GM23338 (cell line): ENCODE results near the gene NRGN. TPM values are rescaled to one million over a fixed set of nuclear protein-coding genes. Genes with fewer than 3 reads are reported as not detected.

Experiments
- ATAC-seq: fragments of 200-7000 bp; cut with Tn5 transposase; 3 replicates; pipeline ENCODE4 v1.9.1; 2020
- DNase-seq: peaks from one replicate; pipeline ENCODE4 v3.0.0-alpha.2; 2015; ENCODE audit warnings: low spot score
- H2AFZ ChIP-seq: fragments of 200-600 bp; sonication (generic); 2 replicates; pipeline ENCODE4 v1.8.0; 2016; ENCODE audit warnings: antibody characterized with exemption, mild to moderate bottlenecking, moderate library complexity
- H3F3A ChIP-seq: fragments of 200-600 bp; sonication (generic); replicated peaks from 2 replicates; pipeline ENCODE4 v1.8.0; 2017; ENCODE audit warnings: antibody characterized with exemption, mixed run types, low read depth
- H3K27ac ChIP-seq: fragments of 200-600 bp; sonication (generic); 2 replicates; pipeline ENCODE4 v1.6.1; 2016; ENCODE audit warnings: low read depth
- H3K27me3 ChIP-seq: fragments of 200-600 bp; sonication (generic); 2 replicates; pipeline ENCODE4 v1.8.0; 2016; ENCODE audit warnings: mild to moderate bottlenecking, mixed run types, moderate library complexity; ENCODE audit not compliant: insufficient read depth
- H3K36me3 ChIP-seq: fragments of 200-600 bp; sonication (generic); 2 replicates; pipeline ENCODE4 v1.8.0; 2016; ENCODE audit warnings: mild to moderate bottlenecking; ENCODE audit not compliant: insufficient read depth
- H3K4me1 ChIP-seq: fragments of 200-600 bp; sonication (generic); 2 replicates; pipeline ENCODE4 v1.8.0; 2016; ENCODE audit warnings: mild to moderate bottlenecking, moderate library complexity; ENCODE audit not compliant: insufficient read depth
- H3K4me2 ChIP-seq: fragments of 200-600 bp; sonication (generic); 2 replicates; pipeline ENCODE4 v1.7.1; 2017; ENCODE audit warnings: mixed run types
- H3K4me3 ChIP-seq: fragments of 200-600 bp; sonication (generic); 2 replicates; pipeline ENCODE4 v1.6.1; 2016; ENCODE audit warnings: mixed run types
- H3K79me2 ChIP-seq: fragments of 200-600 bp; sonication (generic); replicated peaks from 2 replicates; pipeline ENCODE4 v1.8.0; 2017; ENCODE audit warnings: mild to moderate bottlenecking; ENCODE audit not compliant: insufficient read depth
- H3K9me2 ChIP-seq: fragments of 200-600 bp; sonication (generic); 2 replicates; pipeline ENCODE4 v1.8.0; 2017; ENCODE audit not compliant: insufficient read depth
- H4K20me1 ChIP-seq: fragments of 200-600 bp; sonication (generic); replicated peaks from 2 replicates; pipeline ENCODE4 v1.8.0; 2017; ENCODE audit warnings: mild to moderate bottlenecking; ENCODE audit not compliant: insufficient read depth
- H3K27ac Mint-ChIP-seq: 2 replicates; pipeline ENCODE4 v1.8.0; 2020; ENCODE audit warnings: inconsistent platforms, mild to moderate bottlenecking, moderate library complexity, mixed read lengths
- H3K27me3 Mint-ChIP-seq: 3 replicates; pipeline ENCODE4 v1.8.0; 2022; ENCODE audit warnings: low read depth, mild to moderate bottlenecking, moderate library complexity, mixed read lengths, inconsistent platforms; ENCODE audit not compliant: insufficient read depth, poor library complexity
- H3K36me3 Mint-ChIP-seq: 3 replicates; pipeline ENCODE4 v1.8.0; 2021; ENCODE audit warnings: low read depth, mild to moderate bottlenecking, inconsistent platforms, moderate library complexity, mixed read lengths
- H3K4me1 Mint-ChIP-seq: 3 replicates; pipeline ENCODE4 v1.8.0; 2020; ENCODE audit warnings: mild to moderate bottlenecking, inconsistent platforms, mixed read lengths
- H3K4me3 Mint-ChIP-seq: 3 replicates; pipeline ENCODE4 v1.8.0; 2021; ENCODE audit warnings: moderate library complexity, mild to moderate bottlenecking, inconsistent platforms, mixed read lengths
- H3K9me3 Mint-ChIP-seq: 3 replicates; pipeline ENCODE4 v1.8.0; 2020; ENCODE audit warnings: moderate library complexity, mild to moderate bottlenecking, inconsistent platforms, mixed read lengths
- CREB1 ChIP-seq: fragments of 250-450 bp; sonication (Bioruptor Pico); IDR thresholded peaks from 2 replicates; pipeline ENCODE4 v1.5.0; 2020; ENCODE audit warnings: low read depth, mild to moderate bottlenecking, moderate library complexity
- EZH2 ChIP-seq: fragments of 200-600 bp; sonication (generic); IDR thresholded peaks from one replicate; pipeline ENCODE4 v1.8.0; 2017; ENCODE audit warnings: antibody characterized with exemption, mild to moderate bottlenecking, low read depth; ENCODE audit not compliant: unreplicated experiment
- EZH2phosphoT487 ChIP-seq: fragments of 200-600 bp; sonication (generic); IDR thresholded peaks from one replicate; pipeline ENCODE4 v1.8.1; 2018; ENCODE audit warnings: antibody characterized with exemption; ENCODE audit not compliant: unreplicated experiment
- JUNB ChIP-seq: IDR thresholded peaks from one replicate; pipeline ENCODE4 v1.6.1; 2016; ENCODE audit warnings: antibody characterized with exemption; ENCODE audit not compliant: unreplicated experiment
- NANOG ChIP-seq: IDR thresholded peaks from 2 replicates; pipeline ENCODE4 v1.6.1; 2016; ENCODE audit warnings: antibody characterized with exemption, borderline replicate concordance
- POLR2AphosphoS5 ChIP-seq: IDR thresholded peaks from 2 replicates; pipeline ENCODE4 v1.6.1; 2016; ENCODE audit warnings: antibody characterized with exemption, low read depth
- STAT1 ChIP-seq: IDR thresholded peaks from one replicate; pipeline ENCODE4 v1.6.1; 2016; ENCODE audit warnings: antibody characterized with exemption; ENCODE audit not compliant: unreplicated experiment
- ZNF114 ChIP-seq: fragments of 250-450 bp; sonication (Bioruptor Pico); IDR thresholded peaks from 2 replicates; pipeline ENCODE4 v1.5.0; 2020; ENCODE audit warnings: mild to moderate bottlenecking, moderate library complexity
- ZNF331 ChIP-seq: fragments of 250-450 bp; sonication (Bioruptor Pico); IDR thresholded peaks from 2 replicates; pipeline ENCODE4 v1.5.0; 2020; ENCODE audit warnings: low read depth, mild to moderate bottlenecking, moderate library complexity
- polyA plus RNA-seq: library from polyadenylated mRNA; unstranded; fragments of >200 nt; fragmentation: Nextera tagmentation; extraction: Ambion mirVana; gene quantifications from 2 replicates; pipeline ENCODE4 v1.2.1, GENCODE V29; 2016
- total RNA-seq: library from RNA; depleted of rRNA; stranded (reverse); fragments of >200 nt; shearing (Covaris generic); gene quantifications from 2 replicates; pipeline ENCODE4 v1.2.3, GENCODE V29; 2014
- TF ChIP-seq, protein P1 (sequence below): fragments of 250-450 bp; sonication (Bioruptor Pico); IDR thresholded peaks from 2 replicates; pipeline ENCODE4 v1.5.0; 2020; ENCODE audit warnings: mild to moderate bottlenecking, moderate library complexity
- TF ChIP-seq, protein P2 (sequence below): IDR thresholded peaks from 2 replicates; pipeline ENCODE4 v1.6.1; 2016; ENCODE audit warnings: antibody characterized with exemption
- TF ChIP-seq, protein P3 (sequence below), 2 experiments: fragments of 200-600 bp in 1 of 2; sonication (generic) in 1 of 2; conservative IDR thresholded peaks; 2 replicates each; pipeline versions ENCODE4 v1.5.1 to v1.6.1; 2016 to 2017; ENCODE audit warnings: antibody characterized with exemption in 2 of 2, low read depth in 2 of 2, mild to moderate bottlenecking in 2 of 2, moderate library complexity in 1 of 2
- TF ChIP-seq, protein P4 (sequence below): IDR thresholded peaks from one replicate; pipeline ENCODE4 v1.6.1; 2018; ENCODE audit warnings: antibody characterized with exemption; ENCODE audit not compliant: unreplicated experiment

NRGN gene
- total and polyA plus RNA-seq, 2 experiments from 2014 or later: 0.24 to 0.61 TPM

DNA sequence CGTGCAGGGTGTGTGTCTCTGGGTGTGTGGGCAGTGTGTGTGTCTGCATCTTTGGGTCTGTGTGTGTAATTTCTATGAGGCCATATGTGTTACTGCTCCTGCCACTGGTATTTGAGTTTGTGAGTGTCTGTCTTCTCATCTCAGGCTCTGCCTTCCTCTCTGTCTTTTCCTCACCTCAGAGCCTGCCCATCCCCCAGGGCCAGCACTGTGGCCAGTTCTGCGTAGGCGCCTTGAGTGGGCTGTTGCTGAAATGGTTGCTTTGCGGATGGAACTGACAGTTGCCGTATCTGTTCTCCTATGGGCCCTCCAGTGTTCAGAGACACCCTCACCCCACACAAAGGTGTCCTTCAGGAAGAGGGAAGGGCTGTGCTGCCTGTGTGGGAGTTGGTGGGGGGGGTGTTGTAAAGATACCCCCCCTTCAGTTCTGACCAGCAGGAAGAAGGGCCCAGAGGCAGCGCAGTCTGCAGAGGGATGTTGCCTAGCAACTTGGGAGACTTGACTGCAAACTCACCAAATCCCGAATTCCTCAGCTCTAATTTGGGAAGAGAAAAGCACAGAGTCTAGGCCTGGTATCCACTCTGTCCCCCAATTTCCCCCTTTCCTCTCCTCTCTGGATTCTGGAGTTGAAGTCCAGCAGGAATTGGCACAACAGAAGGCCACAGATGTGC, 2.0 kb upstream of the NRGN start:
- no peak overlapping the region for H2AFZ ChIP-seq
- H3K4me3 Mint-ChIP-seq: no peak overlapping the region
- H3K4me2 ChIP-seq: no peak overlapping the region
- no peak overlapping the region for H3K4me3 ChIP-seq
- peaks cover 24% of the 10 kb centered on the region for H3K4me1 ChIP-seq
- no peaks in the 10 kb centered on the region; the same call in 2 of the 3 replicates for H3K36me3 Mint-ChIP-seq
- no peaks in the 10 kb centered on the region for H3K79me2 ChIP-seq
- H3K9me3 Mint-ChIP-seq: no peaks in the 10 kb centered on the region
- TF ChIP-seq CREB1 (no peak), ZNF331 (no peak), STAT1 (no peak), EZH2phosphoT487 (no peak), JUNB (no peak), NANOG (no peak), POLR2AphosphoS5 (no peak), ZNF114 (no peak), EZH2 (no peak)
- TF ChIP-seq, protein P1, sequence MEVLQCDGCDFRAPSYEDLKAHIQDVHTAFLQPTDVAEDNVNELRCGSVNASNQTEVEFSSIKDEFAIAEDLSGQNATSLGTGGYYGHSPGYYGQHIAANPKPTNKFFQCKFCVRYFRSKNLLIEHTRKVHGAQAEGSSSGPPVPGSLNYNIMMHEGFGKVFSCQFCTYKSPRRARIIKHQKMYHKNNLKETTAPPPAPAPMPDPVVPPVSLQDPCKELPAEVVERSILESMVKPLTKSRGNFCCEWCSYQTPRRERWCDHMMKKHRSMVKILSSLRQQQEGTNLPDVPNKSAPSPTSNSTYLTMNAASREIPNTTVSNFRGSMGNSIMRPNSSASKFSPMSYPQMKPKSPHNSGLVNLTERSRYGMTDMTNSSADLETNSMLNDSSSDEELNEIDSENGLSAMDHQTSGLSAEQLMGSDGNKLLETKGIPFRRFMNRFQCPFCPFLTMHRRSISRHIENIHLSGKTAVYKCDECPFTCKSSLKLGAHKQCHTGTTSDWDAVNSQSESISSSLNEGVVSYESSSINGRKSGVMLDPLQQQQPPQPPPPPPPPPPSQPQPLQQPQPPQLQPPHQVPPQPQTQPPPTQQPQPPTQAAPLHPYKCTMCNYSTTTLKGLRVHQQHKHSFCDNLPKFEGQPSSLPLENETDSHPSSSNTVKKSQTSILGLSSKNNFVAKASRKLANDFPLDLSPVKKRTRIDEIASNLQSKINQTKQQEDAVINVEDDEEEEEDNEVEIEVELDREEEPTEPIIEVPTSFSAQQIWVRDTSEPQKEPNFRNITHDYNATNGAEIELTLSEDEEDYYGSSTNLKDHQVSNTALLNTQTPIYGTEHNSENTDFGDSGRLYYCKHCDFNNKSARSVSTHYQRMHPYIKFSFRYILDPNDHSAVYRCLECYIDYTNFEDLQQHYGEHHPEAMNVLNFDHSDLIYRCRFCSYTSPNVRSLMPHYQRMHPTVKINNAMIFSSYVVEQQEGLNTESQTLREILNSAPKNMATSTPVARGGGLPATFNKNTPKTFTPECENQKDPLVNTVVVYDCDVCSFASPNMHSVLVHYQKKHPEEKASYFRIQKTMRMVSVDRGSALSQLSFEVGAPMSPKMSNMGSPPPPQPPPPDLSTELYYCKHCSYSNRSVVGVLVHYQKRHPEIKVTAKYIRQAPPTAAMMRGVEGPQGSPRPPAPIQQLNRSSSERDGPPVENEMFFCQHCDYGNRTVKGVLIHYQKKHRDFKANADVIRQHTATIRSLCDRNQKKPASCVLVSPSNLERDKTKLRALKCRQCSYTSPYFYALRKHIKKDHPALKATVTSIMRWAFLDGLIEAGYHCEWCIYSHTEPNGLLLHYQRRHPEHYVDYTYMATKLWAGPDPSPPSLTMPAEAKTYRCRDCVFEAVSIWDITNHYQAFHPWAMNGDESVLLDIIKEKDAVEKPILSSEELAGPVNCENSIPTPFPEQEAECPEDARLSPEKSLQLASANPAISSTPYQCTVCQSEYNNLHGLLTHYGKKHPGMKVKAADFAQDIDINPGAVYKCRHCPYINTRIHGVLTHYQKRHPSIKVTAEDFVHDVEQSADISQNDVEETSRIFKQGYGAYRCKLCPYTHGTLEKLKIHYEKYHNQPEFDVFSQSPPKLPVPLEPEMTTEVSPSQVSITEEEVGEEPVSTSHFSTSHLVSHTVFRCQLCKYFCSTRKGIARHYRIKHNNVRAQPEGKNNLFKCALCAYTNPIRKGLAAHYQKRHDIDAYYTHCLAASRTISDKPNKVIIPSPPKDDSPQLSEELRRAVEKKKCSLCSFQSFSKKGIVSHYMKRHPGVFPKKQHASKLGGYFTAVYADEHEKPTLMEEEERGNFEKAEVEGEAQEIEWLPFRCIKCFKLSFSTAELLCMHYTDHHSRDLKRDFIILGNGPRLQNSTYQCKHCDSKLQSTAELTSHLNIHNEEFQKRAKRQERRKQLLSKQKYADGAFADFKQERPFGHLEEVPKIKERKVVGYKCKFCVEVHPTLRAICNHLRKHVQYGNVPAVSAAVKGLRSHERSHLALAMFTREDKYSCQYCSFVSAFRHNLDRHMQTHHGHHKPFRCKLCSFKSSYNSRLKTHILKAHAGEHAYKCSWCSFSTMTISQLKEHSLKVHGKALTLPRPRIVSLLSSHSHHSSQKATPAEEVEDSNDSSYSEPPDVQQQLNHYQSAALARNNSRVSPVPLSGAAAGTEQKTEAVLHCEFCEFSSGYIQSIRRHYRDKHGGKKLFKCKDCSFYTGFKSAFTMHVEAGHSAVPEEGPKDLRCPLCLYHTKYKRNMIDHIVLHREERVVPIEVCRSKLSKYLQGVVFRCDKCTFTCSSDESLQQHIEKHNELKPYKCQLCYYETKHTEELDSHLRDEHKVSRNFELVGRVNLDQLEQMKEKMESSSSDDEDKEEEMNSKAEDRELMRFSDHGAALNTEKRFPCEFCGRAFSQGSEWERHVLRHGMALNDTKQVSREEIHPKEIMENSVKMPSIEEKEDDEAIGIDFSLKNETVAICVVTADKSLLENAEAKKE: no peak
- TF ChIP-seq, protein P2, sequence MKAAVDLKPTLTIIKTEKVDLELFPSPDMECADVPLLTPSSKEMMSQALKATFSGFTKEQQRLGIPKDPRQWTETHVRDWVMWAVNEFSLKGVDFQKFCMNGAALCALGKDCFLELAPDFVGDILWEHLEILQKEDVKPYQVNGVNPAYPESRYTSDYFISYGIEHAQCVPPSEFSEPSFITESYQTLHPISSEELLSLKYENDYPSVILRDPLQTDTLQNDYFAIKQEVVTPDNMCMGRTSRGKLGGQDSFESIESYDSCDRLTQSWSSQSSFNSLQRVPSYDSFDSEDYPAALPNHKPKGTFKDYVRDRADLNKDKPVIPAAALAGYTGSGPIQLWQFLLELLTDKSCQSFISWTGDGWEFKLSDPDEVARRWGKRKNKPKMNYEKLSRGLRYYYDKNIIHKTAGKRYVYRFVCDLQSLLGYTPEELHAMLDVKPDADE: no peak
- TF ChIP-seq, protein P3, sequence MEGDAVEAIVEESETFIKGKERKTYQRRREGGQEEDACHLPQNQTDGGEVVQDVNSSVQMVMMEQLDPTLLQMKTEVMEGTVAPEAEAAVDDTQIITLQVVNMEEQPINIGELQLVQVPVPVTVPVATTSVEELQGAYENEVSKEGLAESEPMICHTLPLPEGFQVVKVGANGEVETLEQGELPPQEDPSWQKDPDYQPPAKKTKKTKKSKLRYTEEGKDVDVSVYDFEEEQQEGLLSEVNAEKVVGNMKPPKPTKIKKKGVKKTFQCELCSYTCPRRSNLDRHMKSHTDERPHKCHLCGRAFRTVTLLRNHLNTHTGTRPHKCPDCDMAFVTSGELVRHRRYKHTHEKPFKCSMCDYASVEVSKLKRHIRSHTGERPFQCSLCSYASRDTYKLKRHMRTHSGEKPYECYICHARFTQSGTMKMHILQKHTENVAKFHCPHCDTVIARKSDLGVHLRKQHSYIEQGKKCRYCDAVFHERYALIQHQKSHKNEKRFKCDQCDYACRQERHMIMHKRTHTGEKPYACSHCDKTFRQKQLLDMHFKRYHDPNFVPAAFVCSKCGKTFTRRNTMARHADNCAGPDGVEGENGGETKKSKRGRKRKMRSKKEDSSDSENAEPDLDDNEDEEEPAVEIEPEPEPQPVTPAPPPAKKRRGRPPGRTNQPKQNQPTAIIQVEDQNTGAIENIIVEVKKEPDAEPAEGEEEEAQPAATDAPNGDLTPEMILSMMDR (conservative IDR thresholded peaks at IDR 0.05; ENCODE audit: low read depth in 2 of 2): no peak
- TF ChIP-seq, protein P4, sequence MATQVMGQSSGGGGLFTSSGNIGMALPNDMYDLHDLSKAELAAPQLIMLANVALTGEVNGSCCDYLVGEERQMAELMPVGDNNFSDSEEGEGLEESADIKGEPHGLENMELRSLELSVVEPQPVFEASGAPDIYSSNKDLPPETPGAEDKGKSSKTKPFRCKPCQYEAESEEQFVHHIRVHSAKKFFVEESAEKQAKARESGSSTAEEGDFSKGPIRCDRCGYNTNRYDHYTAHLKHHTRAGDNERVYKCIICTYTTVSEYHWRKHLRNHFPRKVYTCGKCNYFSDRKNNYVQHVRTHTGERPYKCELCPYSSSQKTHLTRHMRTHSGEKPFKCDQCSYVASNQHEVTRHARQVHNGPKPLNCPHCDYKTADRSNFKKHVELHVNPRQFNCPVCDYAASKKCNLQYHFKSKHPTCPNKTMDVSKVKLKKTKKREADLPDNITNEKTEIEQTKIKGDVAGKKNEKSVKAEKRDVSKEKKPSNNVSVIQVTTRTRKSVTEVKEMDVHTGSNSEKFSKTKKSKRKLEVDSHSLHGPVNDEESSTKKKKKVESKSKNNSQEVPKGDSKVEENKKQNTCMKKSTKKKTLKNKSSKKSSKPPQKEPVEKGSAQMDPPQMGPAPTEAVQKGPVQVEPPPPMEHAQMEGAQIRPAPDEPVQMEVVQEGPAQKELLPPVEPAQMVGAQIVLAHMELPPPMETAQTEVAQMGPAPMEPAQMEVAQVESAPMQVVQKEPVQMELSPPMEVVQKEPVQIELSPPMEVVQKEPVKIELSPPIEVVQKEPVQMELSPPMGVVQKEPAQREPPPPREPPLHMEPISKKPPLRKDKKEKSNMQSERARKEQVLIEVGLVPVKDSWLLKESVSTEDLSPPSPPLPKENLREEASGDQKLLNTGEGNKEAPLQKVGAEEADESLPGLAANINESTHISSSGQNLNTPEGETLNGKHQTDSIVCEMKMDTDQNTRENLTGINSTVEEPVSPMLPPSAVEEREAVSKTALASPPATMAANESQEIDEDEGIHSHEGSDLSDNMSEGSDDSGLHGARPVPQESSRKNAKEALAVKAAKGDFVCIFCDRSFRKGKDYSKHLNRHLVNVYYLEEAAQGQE: no peak
- DNase-seq (no peak), ATAC-seq (no peak)
- no peaks in the 10 kb centered on the region for H3K36me3 ChIP-seq
- no peaks in the 10 kb centered on the region for H3F3A ChIP-seq
- peaks cover 85% of the 10 kb centered on the region for H3K27me3 ChIP-seq
- no peaks in the 10 kb centered on the region for H3K9me2 ChIP-seq
- peaks cover 66% of the 10 kb centered on the region for H3K27me3 Mint-ChIP-seq
- H4K20me1 ChIP-seq: peaks cover 11% of the 10 kb centered on the region
- no peak overlapping the region for H3K27ac Mint-ChIP-seq
- H3K27ac ChIP-seq: no peak overlapping the region
- H3K4me1 Mint-ChIP-seq: peaks cover 14% of the 10 kb centered on the region
